Left colon (tissue), 2 donors: ENCODE results near the gene FMNL2. TPM values are rescaled to one million over a fixed set of nuclear protein-coding genes. Genes with fewer than 3 reads are reported as not detected.

ENCODE experiments used
- ATAC-seq: fragments of 200-7000 bp; cut with Tn5 transposase; one replicate; pipeline ENCODE4 v1.9.1; 2020; ENCODE audit warnings: mild to moderate bottlenecking, moderate library complexity
- DNase-seq, 2 donors: peaks; one replicate each; pipeline ENCODE4 v3.0.0-alpha.2; 2020
- intact Hi-C, 2 donors: fragments of 100-400 bp; cut with DNase I in 1 of 2; cut with micrococcal nuclease in 1 of 2; formaldehyde crosslinking; loops; one replicate each; pipeline versions ENCODE4 v1.11.2 to v1.14.0; 2022; cut with DNase I, micrococcal nuclease
- total RNA-seq, 2 donors: library from RNA; stranded (reverse); fragmentation: NEBNext Ultra II Directional; extraction: Animal tissue kit (Norgen Biotek cat#: 25700); gene quantifications; one replicate each; pipeline ENCODE4 v1.2.1, GENCODE V29; 2021
- donor health status: DM: no; HTN: no; CAD: no.
- donor health status: DM: yes; HTN: yes; CAD: no.

FMNL2 gene
- total RNA-seq, 2 donors from 2014 or later: 14.8 to 14.9 TPM

- intact Hi-C loops: no loop called here
- ATAC-seq: no peak
These were observed 213.3 kb downstream of the FMNL2 start for GRCh38 chr2:152548111-152548875.

GRCh38 chr2:152548996-152549395 lies 214.0 kb downstream of the FMNL2 start:
- intact Hi-C loops: no loop called here
- ATAC-seq (no peak), DNase-seq (no peak)

More at GRCh38 chr2:152548111-152548875, 213.3 kb downstream of the FMNL2 start:
- no peak for DNase-seq

GRCh38 chr2:152549423-152549822 lies 214.4 kb downstream of the FMNL2 start:
- ATAC-seq (no peak), DNase-seq (no peak)
- intact Hi-C loops: no loop called here

- DNase-seq: no peak
- intact Hi-C loops: no loop called here
- ATAC-seq: peak; percentile 53
These were observed 215.4 kb downstream of the FMNL2 start for GRCh38 chr2:152550386-152550785.

GRCh38 chr2:152552888-152553287 lies 217.9 kb downstream of the FMNL2 start:
- DNase-seq: no peak
- no peak for ATAC-seq
- intact Hi-C loops: no loop called here

GRCh38 chr2:152553518-152553917 lies 218.5 kb downstream of the FMNL2 start:
- DNase-seq (no peak), ATAC-seq (no peak)
- intact Hi-C loops: no loop called here

- intact Hi-C loops: no loop called here
- DNase-seq (no peak), ATAC-seq (no peak)
These were observed 220.1 kb downstream of the FMNL2 start for GRCh38 chr2:152555048-152555447.

- intact Hi-C loops: no loop called here
- no peak for ATAC-seq
- DNase-seq: no peak
These were observed 221.5 kb downstream of the FMNL2 start for GRCh38 chr2:152556506-152556905.

GRCh38 chr2:152557273-152557888 lies 222.4 kb downstream of the FMNL2 start:
- DNase-seq: no peak
- intact Hi-C loops: no loop called here
- ATAC-seq: no peak

GRCh38 chr2:152558158-152558984 lies 223.4 kb downstream of the FMNL2 start:
- intact Hi-C loops: no loop called here
- ATAC-seq: no peak

GRCh38 chr2:152559008-152559407 lies 224.0 kb downstream of the FMNL2 start:
- intact Hi-C loops: no loop called here
- ATAC-seq (no peak), DNase-seq (no peak)

More at GRCh38 chr2:152558158-152558984, 223.4 kb downstream of the FMNL2 start:
- DNase-seq: no peak

- DNase-seq (no peak), ATAC-seq (no peak)
- intact Hi-C loops: no loop called here
These were observed 225.2 kb downstream of the FMNL2 start for GRCh38 chr2:152560166-152560565.

- DNase-seq (no peak), ATAC-seq (no peak)
- intact Hi-C loops: no loop called here
These were observed 226.1 kb downstream of the FMNL2 start for GRCh38 chr2:152560873-152561595.

GRCh38 chr2:152562198-152562884 lies 227.4 kb downstream of the FMNL2 start:
- DNase-seq (no peak), ATAC-seq (no peak)
- intact Hi-C loops: no loop called here

GRCh38 chr2:152563764-152564163 lies 228.8 kb downstream of the FMNL2 start:
- intact Hi-C loops: no loop called here
- DNase-seq (no peak), ATAC-seq (no peak)

- intact Hi-C loops: no loop called here
- DNase-seq: no peak
- ATAC-seq: no peak
These were observed 230.0 kb downstream of the FMNL2 start for GRCh38 chr2:152564754-152565551.

GRCh38 chr2:152565884-152566727 lies 231.1 kb downstream of the FMNL2 start:
- intact Hi-C loops: no loop called here
- no peak for ATAC-seq
- DNase-seq: no peak
